DMS53 treated with DMSO at 0.1 percent for 48 hours (cell line): ENCODE results near the gene WBP2NL.

Experiments used
- DNase-seq: peaks from one replicate; lab custom pipeline; 2025; ENCODE audit not compliant: unreplicated experiment; lab: John Stamatoyannopoulos, UW

The WBP2NL gene

GRCh38 chr22:42033263-42034181, 34.9 kb downstream of the WBP2NL start:
- DNase-seq: no peak

GRCh38 chr22:42035256-42035655, 36.7 kb downstream of the WBP2NL start:
- no peak for DNase-seq

GRCh38 chr22:42039271-42039670, 40.7 kb downstream of the WBP2NL start:
- DNase-seq: no peak

GRCh38 chr22:42041784-42042183, 43.2 kb downstream of the WBP2NL start:
- no peak for DNase-seq

- no peak for DNase-seq
Measured at GRCh38 chr22:42050641-42051180, 52.1 kb downstream of the WBP2NL start.

- DNase-seq: no peak
Measured at GRCh38 chr22:42052765-42053164, 54.2 kb downstream of the WBP2NL start.

- DNase-seq: no peak
Measured at GRCh38 chr22:42056757-42057511, 58.3 kb downstream of the WBP2NL start.

GRCh38 chr22:42060489-42060888, 61.9 kb downstream of the WBP2NL start:
- DNase-seq: no peak

GRCh38 chr22:42061041-42061440, 62.5 kb downstream of the WBP2NL start:
- no peak for DNase-seq

GRCh38 chr22:42062506-42063170, 64.0 kb downstream of the WBP2NL start:
- DNase-seq: no peak

- no peak for DNase-seq
Measured at GRCh38 chr22:42064629-42065028, 66.0 kb downstream of the WBP2NL start.

- DNase-seq: no peak
Measured at GRCh38 chr22:42065438-42066125, 67.0 kb downstream of the WBP2NL start.

GRCh38 chr22:42066126-42066761, 67.7 kb downstream of the WBP2NL start:
- no peak for DNase-seq

- no peak for DNase-seq
Measured at GRCh38 chr22:42066937-42067336, 68.3 kb downstream of the WBP2NL start.

- DNase-seq: no peak
Measured at GRCh38 chr22:42067671-42068251, 69.2 kb downstream of the WBP2NL start.

GRCh38 chr22:42068291-42068690, 69.7 kb downstream of the WBP2NL start:
- no peak for DNase-seq

- DNase-seq: no peak
Measured at GRCh38 chr22:42069801-42070516, 71.4 kb downstream of the WBP2NL start.

GRCh38 chr22:42070517-42071422, 72.2 kb downstream of the WBP2NL start, which contains the start of gene NAGA:
TSS of gene NAGA (minus strand) at chr22:42070812. CDS start at chr22:42070297, 515 bp downstream.
- peak; percentile 81 for DNase-seq
